Neural cell (in vitro differentiated cells): ENCODE data around the gene ZNF566. TPM values are rescaled to one million over a fixed set of nuclear protein-coding genes. Genes with fewer than 3 reads are reported as not detected.

Experiments used
- H2AFZ ChIP-seq: fragments of 200-600, 300-800 bp; sonication (generic), shearing (Covaris generic); 2 replicates; pipeline ENCODE4 v1.6.0; 2014; ENCODE audit warnings: low read depth, mild to moderate bottlenecking, antibody characterized with exemption, low read length, moderate library complexity
- H3F3A ChIP-seq: fragments of 200-600 bp; shearing (Covaris generic); 2 replicates; pipeline ENCODE4 v1.6.1; 2016; ENCODE audit warnings: mild to moderate bottlenecking, moderate library complexity, mixed read lengths, antibody characterized with exemption, low read length; ENCODE audit not compliant: insufficient read depth, poor library complexity, severe bottlenecking
- H3K27ac ChIP-seq: fragments of 200-600, 300-800 bp; sonication (generic), shearing (Covaris generic); 2 replicates; pipeline ENCODE4 v1.5.1; 2014; ENCODE audit warnings: mild to moderate bottlenecking, low read length, moderate library complexity
- H3K27me3 ChIP-seq: fragments of 300-800, 200-600 bp; sonication (generic), shearing (Covaris generic); 2 replicates; pipeline ENCODE4 v1.6.0; 2014; ENCODE audit warnings: mild to moderate bottlenecking, low read depth, low read length, moderate library complexity; ENCODE audit not compliant: insufficient read depth
- H3K36me3 ChIP-seq: fragments of 300-800, 200-600 bp; sonication (generic), shearing (Covaris generic); 2 replicates; pipeline ENCODE4 v1.5.1; 2014; ENCODE audit warnings: mild to moderate bottlenecking, antibody characterized with exemption, low read length, moderate library complexity; ENCODE audit not compliant: insufficient read depth
- H3K4me2 ChIP-seq: fragments of 300-800, 200-600 bp; sonication (generic), shearing (Covaris generic); 2 replicates; pipeline ENCODE4 v1.6.0; 2014; ENCODE audit warnings: mild to moderate bottlenecking, low read length
- H3K4me3 ChIP-seq: fragments of 300-800, 200-600 bp; sonication (generic), shearing (Covaris generic); 2 replicates; pipeline ENCODE4 v1.5.1; 2014; ENCODE audit warnings: mild to moderate bottlenecking, low read length, moderate library complexity
- H3K79me2 ChIP-seq: fragments of 200-600 bp; shearing (Covaris generic); replicated peaks from 2 replicates; pipeline ENCODE4 v1.6.0; 2014; ENCODE audit warnings: mild to moderate bottlenecking, low read length, moderate library complexity; ENCODE audit not compliant: insufficient read depth
- H3K9ac ChIP-seq: fragments of 300-800, 200-600 bp; sonication (generic), shearing (Covaris generic); 2 replicates; pipeline ENCODE4 v1.6.1; 2016; ENCODE audit warnings: mild to moderate bottlenecking, low read length, mixed read lengths
- H3K9me2 ChIP-seq: fragments of 200-600 bp; shearing (Covaris generic); 2 replicates; pipeline ENCODE4 v1.6.1; 2016; ENCODE audit warnings: mild to moderate bottlenecking, low read length, mixed read lengths; ENCODE audit not compliant: insufficient read depth
- H3K9me3 ChIP-seq: fragments of 200-600, 300-800 bp; sonication (generic), shearing (Covaris generic); 2 replicates; pipeline ENCODE4 v1.6.1; 2016; ENCODE audit warnings: mild to moderate bottlenecking, mixed run types, low read length, moderate library complexity, mixed read lengths
- H4K20me1 ChIP-seq: fragments of 200-600 bp; shearing (Covaris generic); 2 replicates; pipeline ENCODE4 v1.6.1; 2016; ENCODE audit warnings: mild to moderate bottlenecking, mixed run types; ENCODE audit not compliant: insufficient read depth
- CTCF ChIP-seq: fragments of 450-650 bp; IDR thresholded peaks from 2 replicates; pipeline ENCODE4 v1.5.1; 2014; ENCODE audit warnings: antibody characterized with exemption, mild to moderate bottlenecking, moderate library complexity; ENCODE audit not compliant: poor library complexity, severe bottlenecking
- EP300 ChIP-seq: fragments of 450-650 bp; conservative IDR thresholded peaks from 2 replicates; pipeline ENCODE4 v1.6.1; 2014; ENCODE audit warnings: antibody characterized with exemption, mild to moderate bottlenecking, moderate library complexity; ENCODE audit not compliant: poor library complexity, severe bottlenecking
- EZH2 ChIP-seq: fragments of 200-600, 300-800 bp; shearing (Covaris generic), sonication (generic); IDR thresholded peaks from 2 replicates; pipeline ENCODE4 v1.6.1; 2014; ENCODE audit warnings: antibody characterized with exemption, low read length, borderline replicate concordance, mild to moderate bottlenecking; ENCODE audit not compliant: insufficient read depth, poor library complexity, severe bottlenecking
- MXI1 ChIP-seq: fragments of 450-650 bp; conservative IDR thresholded peaks from 2 replicates; pipeline ENCODE4 v1.6.1; 2014; ENCODE audit warnings: antibody characterized with exemption, mild to moderate bottlenecking; ENCODE audit not compliant: poor library complexity, severe bottlenecking
- POLR2AphosphoS5 ChIP-seq: IDR thresholded peaks from 2 replicates; pipeline ENCODE4 v1.6.1; 2012
- RAD21 ChIP-seq: fragments of 450-650 bp; conservative IDR thresholded peaks from 2 replicates; pipeline ENCODE4 v1.6.1; 2014; ENCODE audit warnings: antibody characterized with exemption, mild to moderate bottlenecking, moderate library complexity
- REST ChIP-seq: IDR thresholded peaks from 2 replicates; pipeline ENCODE4 v1.6.1; 2012; ENCODE audit warnings: borderline replicate concordance
- SMC3 ChIP-seq: fragments of 450-650 bp; conservative IDR thresholded peaks from 2 replicates; pipeline ENCODE4 v1.6.1; 2014; ENCODE audit warnings: antibody characterized with exemption, mild to moderate bottlenecking, moderate library complexity; ENCODE audit not compliant: poor library complexity
- TAF1 ChIP-seq: IDR thresholded peaks from 2 replicates; pipeline ENCODE4 v1.6.1; 2012; ENCODE audit warnings: low read depth
- polyA plus RNA-seq: library from polyadenylated mRNA; depleted of rRNA; stranded (reverse); fragments of >200 nt; gene quantifications from 2 replicates; pipeline ENCODE4 v1.2.3, GENCODE V29; 2014

The ZNF566 gene
- polyA plus RNA-seq, 1 donor from 2014 or later, result 28.9 TPM

- H3K9me3 ChIP-seq, result peaks cover 18% of the 10 kb centered on the region
- H3K4me2 ChIP-seq, result no peak overlapping the region
- no peaks in the 10 kb centered on the region for H3K9me2 ChIP-seq
- no peak overlapping the region for H2AFZ ChIP-seq
- no peak for TF ChIP-seq SMC3
- no peak for TF ChIP-seq RAD21
- TF ChIP-seq EP300, result no peak
- no peak for TF ChIP-seq EZH2
- TF ChIP-seq REST, result no peak
- TF ChIP-seq POLR2AphosphoS5, result no peak
- TF ChIP-seq MXI1, result no peak
- no peak for TF ChIP-seq CTCF
- TF ChIP-seq TAF1, result no peak
- no peak overlapping the region for H3K9ac ChIP-seq
- no peak overlapping the region for H3K27ac ChIP-seq
- H3K27me3 ChIP-seq, result no peaks in the 10 kb centered on the region
- no peaks in the 10 kb centered on the region for H3K79me2 ChIP-seq
- H3F3A ChIP-seq, result no peaks in the 10 kb centered on the region
- H3K36me3 ChIP-seq, result peaks cover 12% of the 10 kb centered on the region
- H4K20me1 ChIP-seq, result no peaks in the 10 kb centered on the region
- H3K4me3 ChIP-seq, result no peak overlapping the region
Measured at GRCh38 chr19:36456831-36457230, 32.5 kb downstream of the ZNF566 start.

- H3K36me3 ChIP-seq, result peaks cover 39% of the 10 kb centered on the region
- no peak overlapping the region for H3K4me2 ChIP-seq
- no peak overlapping the region for H3K4me3 ChIP-seq
Measured at GRCh38 chr19:36449059-36449670, 40.2 kb downstream of the ZNF566 start.

More at GRCh38 chr19:36449059-36449670, 40.2 kb downstream of the ZNF566 start:
- Histone ChIP-seq H2AFZ (no peak overlapping the region), H3K27me3 (no peaks in the 10 kb centered on the region), H3K27ac (no peak overlapping the region), H3K9ac (no peak overlapping the region), H3F3A (no peaks in the 10 kb centered on the region), H3K9me2 (no peaks in the 10 kb centered on the region), H4K20me1 (no peaks in the 10 kb centered on the region), H3K9me3 (peaks cover 44% of the 10 kb centered on the region), H3K79me2 (no peaks in the 10 kb centered on the region)
- TF ChIP-seq TAF1, result no peak
- no peak for TF ChIP-seq EP300
- no peak for TF ChIP-seq CTCF
- TF ChIP-seq SMC3, result no peak
- no peak for TF ChIP-seq REST
- no peak for TF ChIP-seq MXI1
- no peak for TF ChIP-seq RAD21
- TF ChIP-seq EZH2, result no peak
- no peak for TF ChIP-seq POLR2AphosphoS5
